ENCODE results near the gene CFAP299. TPM values are rescaled to one million over a fixed set of nuclear protein-coding genes. Genes with fewer than 3 reads are reported as not detected.

The CFAP299 gene
- total and polyA plus RNA-seq, 4 donors = 3.0 to 9.0 (median 4.6) TPM

DNA sequence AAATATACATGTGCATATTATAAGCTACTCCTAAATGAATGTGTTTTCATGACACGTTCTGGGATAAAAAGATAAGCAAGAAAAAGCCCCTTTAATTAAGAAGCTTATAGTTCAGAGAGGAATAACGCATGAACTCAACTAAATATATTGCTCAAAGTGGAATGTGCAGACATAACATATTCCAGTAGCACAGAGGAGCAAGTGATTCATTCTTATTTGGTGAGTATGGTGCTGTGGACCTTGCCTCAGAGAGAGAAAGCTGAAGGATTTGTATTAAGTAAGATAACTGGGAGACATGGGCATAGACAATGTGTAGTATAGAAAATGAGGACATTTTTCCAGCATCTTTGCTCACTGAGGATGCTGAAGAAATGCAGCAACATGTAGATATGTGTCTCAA is 76.8 kb downstream of the CFAP299 start:
- H3K36me3 ChIP-seq (ENCODE audit: control insufficient read depth, insufficient read depth, low read length) = no peaks in the 10 kb centered on the region
- no peaks in the 10 kb centered on the region for H3K27me3 ChIP-seq (ENCODE audit: control insufficient read depth, insufficient read depth, low read length)
- no peak overlapping the region for H3K4me3 ChIP-seq (ENCODE audit: low read depth, low read length)
- no peak for DNase-seq (ENCODE audit: low read depth in 4 of 6, low spot score in 6 of 6)
- WGBS (ENCODE audit: insufficient coverage) = no CpG with 5 or more reads among the region's 2 CpGs
- H3K9me3 ChIP-seq (ENCODE audit: control insufficient read depth, insufficient read depth, low read length) = no peaks in the 10 kb centered on the region
- no peaks in the 10 kb centered on the region for H3K4me1 ChIP-seq (ENCODE audit: control insufficient read depth, insufficient read depth, low read length)
- no peak overlapping the region for H3K27ac ChIP-seq (ENCODE audit: low read depth, low read length)

DNA sequence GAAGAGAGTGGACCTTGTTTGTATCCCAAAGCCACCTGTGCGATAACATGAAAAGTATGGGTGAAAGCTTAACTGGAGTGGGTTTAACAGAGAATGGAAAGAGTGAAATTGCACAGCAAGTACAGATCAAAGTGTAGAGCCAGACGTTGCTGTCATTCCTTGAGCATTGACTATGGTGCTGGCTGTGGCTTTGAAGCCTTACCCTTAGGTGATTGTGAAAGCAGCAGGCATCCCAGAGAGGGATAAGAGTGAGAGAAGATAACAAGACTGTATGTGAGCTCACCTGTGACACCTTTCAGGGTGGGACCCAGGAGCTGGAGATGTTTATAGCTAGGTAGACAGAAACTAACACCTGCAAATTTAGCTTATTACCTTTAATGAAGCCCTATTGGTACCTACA is 77.6 kb downstream of the CFAP299 start:
- H3K27ac ChIP-seq (ENCODE audit: low read depth, low read length) = no peak overlapping the region
- H3K27me3 ChIP-seq (ENCODE audit: control insufficient read depth, insufficient read depth, low read length) = no peaks in the 10 kb centered on the region
- no peaks in the 10 kb centered on the region for H3K4me1 ChIP-seq (ENCODE audit: control insufficient read depth, insufficient read depth, low read length)
- no peak overlapping the region for H3K4me3 ChIP-seq (ENCODE audit: low read depth, low read length)
- no peaks in the 10 kb centered on the region for H3K9me3 ChIP-seq (ENCODE audit: control insufficient read depth, insufficient read depth, low read length)
- no peaks in the 10 kb centered on the region for H3K36me3 ChIP-seq (ENCODE audit: control insufficient read depth, insufficient read depth, low read length)
- 39% methylated on average over 2 of the region's 2 CpGs for WGBS (ENCODE audit: insufficient coverage)
- DNase-seq (ENCODE audit: low read depth in 4 of 6, low spot score in 6 of 6) = no peak

DNA sequence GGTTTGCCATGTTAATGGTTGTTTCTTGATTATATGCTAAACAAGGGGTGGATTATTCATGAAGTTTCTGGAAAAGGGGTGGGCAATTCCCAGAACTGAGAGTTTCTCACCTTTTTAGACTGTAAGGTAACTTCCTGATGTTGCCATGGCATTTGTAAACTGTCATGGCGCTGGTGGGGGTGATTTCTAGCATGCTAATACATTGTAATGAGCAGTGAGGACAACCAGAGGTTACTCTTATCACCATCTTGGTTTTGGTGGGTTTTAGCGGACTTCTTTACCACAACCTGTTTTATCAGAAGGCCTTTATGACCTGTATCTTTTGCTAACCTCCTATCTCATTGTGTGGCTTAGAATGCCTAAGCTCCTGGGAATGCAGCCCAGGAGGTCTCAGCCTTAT is 81.5 kb downstream of the CFAP299 start:
- H3K4me3 ChIP-seq (ENCODE audit: low read depth, low read length) = no peak overlapping the region

DNA sequence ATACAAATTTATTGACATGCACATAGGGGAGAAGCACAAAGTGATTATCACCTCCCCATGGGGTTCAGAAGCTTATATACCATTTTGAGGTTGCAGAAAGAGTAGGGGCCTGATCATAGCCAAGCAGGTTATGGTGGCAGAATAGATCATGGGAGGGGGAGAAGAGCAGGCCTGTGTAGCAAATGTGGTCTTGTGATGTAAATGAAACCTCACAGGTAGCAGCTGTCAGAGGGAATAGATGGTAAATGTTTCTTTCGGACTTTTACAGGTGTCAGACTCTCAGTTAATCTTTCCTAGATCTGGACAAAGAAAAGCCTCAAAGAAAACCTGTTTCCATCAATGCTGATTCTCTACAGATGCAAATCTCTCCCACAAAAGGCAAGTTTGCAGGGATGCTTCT is 84.4 kb downstream of the CFAP299 start:
- Histone ChIP-seq H3K4me1 (ENCODE audit: control insufficient read depth, insufficient read depth, low read length) (no peaks in the 10 kb centered on the region), H3K27ac (ENCODE audit: low read depth, low read length) (no peak overlapping the region), H3K9me3 (ENCODE audit: control insufficient read depth, insufficient read depth, low read length) (no peaks in the 10 kb centered on the region), H3K36me3 (ENCODE audit: control insufficient read depth, insufficient read depth, low read length) (no peaks in the 10 kb centered on the region), H3K4me3 (ENCODE audit: low read depth, low read length) (no peak overlapping the region), H3K27me3 (ENCODE audit: control insufficient read depth, insufficient read depth, low read length) (no peaks in the 10 kb centered on the region)
- no peak for DNase-seq (ENCODE audit: low read depth in 4 of 6, low spot score in 6 of 6)
- no CpG with 5 or more reads among the region's 1 CpG for WGBS (ENCODE audit: insufficient coverage)

More for the DNA sequence above, 81.5 kb downstream of the CFAP299 start:
- WGBS (ENCODE audit: insufficient coverage) = 100% methylated on average over 1 of the region's 2 CpGs
- no peaks in the 10 kb centered on the region for H3K36me3 ChIP-seq (ENCODE audit: control insufficient read depth, insufficient read depth, low read length)
- no peaks in the 10 kb centered on the region for H3K4me1 ChIP-seq (ENCODE audit: control insufficient read depth, insufficient read depth, low read length)
- H3K9me3 ChIP-seq (ENCODE audit: control insufficient read depth, insufficient read depth, low read length) = no peaks in the 10 kb centered on the region
- H3K27ac ChIP-seq (ENCODE audit: low read depth, low read length) = no peak overlapping the region
- no peaks in the 10 kb centered on the region for H3K27me3 ChIP-seq (ENCODE audit: control insufficient read depth, insufficient read depth, low read length)
- DNase-seq (ENCODE audit: low read depth in 4 of 6, low spot score in 6 of 6) = no peak

DNA sequence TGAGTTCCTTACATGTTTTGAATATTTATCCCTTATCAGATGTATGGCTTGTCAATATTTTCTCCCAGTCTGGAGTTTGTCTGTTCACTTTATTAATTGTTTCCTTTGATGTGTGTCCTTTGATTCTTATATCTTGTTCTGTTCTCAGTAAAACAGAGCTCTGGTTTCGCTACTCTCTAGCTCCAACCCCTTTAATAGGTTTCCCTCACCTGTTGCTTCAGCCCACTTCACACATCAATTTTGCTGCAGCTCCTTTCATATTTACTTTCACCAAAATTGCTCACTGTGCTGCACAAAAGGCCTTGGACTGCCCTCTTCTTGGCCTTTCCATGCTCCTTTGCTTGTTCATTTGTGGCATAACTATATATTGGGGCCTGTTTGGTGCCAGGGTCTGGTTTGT is 85.1 kb downstream of the CFAP299 start:
- H3K36me3 ChIP-seq (ENCODE audit: control insufficient read depth, insufficient read depth, low read length) = no peaks in the 10 kb centered on the region
- WGBS (ENCODE audit: insufficient coverage) = 100% methylated on average over 1 of the region's 1 CpG
- no peaks in the 10 kb centered on the region for H3K9me3 ChIP-seq (ENCODE audit: control insufficient read depth, insufficient read depth, low read length)
- no peaks in the 10 kb centered on the region for H3K4me1 ChIP-seq (ENCODE audit: control insufficient read depth, insufficient read depth, low read length)
- DNase-seq (ENCODE audit: low read depth in 4 of 6, low spot score in 6 of 6) = no peak
- no peaks in the 10 kb centered on the region for H3K27me3 ChIP-seq (ENCODE audit: control insufficient read depth, insufficient read depth, low read length)
- no peak overlapping the region for H3K4me3 ChIP-seq (ENCODE audit: low read depth, low read length)
- no peak overlapping the region for H3K27ac ChIP-seq (ENCODE audit: low read depth, low read length)

DNA sequence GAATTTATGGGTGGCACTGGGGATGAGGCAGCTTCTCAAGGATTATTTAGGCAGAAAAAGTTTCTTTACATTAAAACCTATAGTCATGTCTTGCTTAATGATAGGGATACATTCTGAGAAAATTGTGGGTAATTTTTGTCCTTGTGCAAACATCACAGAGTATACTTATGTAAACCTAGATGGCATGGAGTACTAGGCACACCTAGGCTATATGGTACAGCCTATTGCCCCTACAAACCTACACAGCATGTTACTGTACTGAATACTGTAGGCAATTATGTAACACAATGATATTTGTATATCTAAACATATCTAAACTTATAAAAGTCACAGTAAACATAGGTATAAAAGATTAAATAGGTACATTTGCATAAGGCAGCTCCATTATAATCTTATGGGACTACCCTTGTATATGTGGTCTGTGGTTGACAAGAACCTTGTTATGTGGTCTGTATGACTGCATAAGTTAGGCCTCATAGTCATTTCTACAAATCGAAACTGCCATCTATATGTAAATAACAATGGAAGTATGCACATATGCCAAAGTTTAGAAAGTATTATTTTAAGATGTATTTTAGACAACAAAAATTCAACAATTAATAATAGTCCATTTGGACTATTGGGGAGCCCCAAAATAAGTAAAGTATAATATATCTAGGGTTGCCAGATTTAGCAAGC is 87.3 kb downstream of the CFAP299 start:
- no CpG with 5 or more reads among the region's 1 CpG for WGBS (ENCODE audit: insufficient coverage)
- DNase-seq (ENCODE audit: low read depth in 4 of 6, low spot score in 6 of 6) = no peak
- no peaks in the 10 kb centered on the region for H3K27me3 ChIP-seq (ENCODE audit: control insufficient read depth, insufficient read depth, low read length)
- no peaks in the 10 kb centered on the region for H3K9me3 ChIP-seq (ENCODE audit: control insufficient read depth, insufficient read depth, low read length)
- no peak overlapping the region for H3K4me3 ChIP-seq (ENCODE audit: low read depth, low read length)
- no peaks in the 10 kb centered on the region for H3K4me1 ChIP-seq (ENCODE audit: control insufficient read depth, insufficient read depth, low read length)
- H3K36me3 ChIP-seq (ENCODE audit: control insufficient read depth, insufficient read depth, low read length) = no peaks in the 10 kb centered on the region
- H3K27ac ChIP-seq (ENCODE audit: low read depth, low read length) = no peak overlapping the region

DNA sequence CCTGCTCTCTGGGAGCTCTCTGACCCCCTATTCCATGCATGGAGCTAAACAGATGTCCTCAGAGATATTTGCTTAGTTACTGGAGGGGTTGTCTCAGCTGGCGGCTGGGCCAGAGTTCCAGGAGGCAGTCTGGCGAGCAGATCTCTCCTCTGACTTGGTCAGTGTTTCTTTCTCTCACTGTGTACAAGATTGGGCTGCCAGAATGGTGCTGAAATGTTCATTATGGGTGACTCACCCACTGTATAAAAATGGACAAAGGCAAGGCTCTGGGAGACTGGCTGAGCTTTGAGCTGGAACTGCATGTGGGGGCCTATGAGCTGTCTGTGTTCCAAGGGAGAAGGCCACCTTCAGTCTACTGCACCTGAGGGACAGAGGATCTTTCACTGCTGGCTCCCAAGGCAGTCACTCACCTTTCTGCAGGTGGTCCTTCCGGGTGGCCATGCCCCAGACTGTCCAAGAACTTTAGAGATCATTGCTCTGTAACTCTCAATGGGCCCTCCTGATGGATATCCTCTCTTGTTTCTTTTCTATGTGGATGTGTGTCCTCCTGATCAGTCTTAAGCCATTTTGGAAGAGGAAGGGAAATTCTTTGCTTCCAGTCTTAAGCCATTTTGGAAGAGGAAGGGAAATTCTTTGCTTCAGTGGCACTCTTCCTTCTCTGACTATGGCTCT is 88.2 kb downstream of the CFAP299 start:
- no peak overlapping the region for H3K27ac ChIP-seq (ENCODE audit: low read depth, low read length)
- H3K4me1 ChIP-seq (ENCODE audit: control insufficient read depth, insufficient read depth, low read length) = no peaks in the 10 kb centered on the region
- 92% methylated on average over 3 of the region's 3 CpGs for WGBS (ENCODE audit: insufficient coverage)
- no peak overlapping the region for H3K4me3 ChIP-seq (ENCODE audit: low read depth, low read length)
- H3K36me3 ChIP-seq (ENCODE audit: control insufficient read depth, insufficient read depth, low read length) = no peaks in the 10 kb centered on the region
- H3K27me3 ChIP-seq (ENCODE audit: control insufficient read depth, insufficient read depth, low read length) = no peaks in the 10 kb centered on the region
- H3K9me3 ChIP-seq (ENCODE audit: control insufficient read depth, insufficient read depth, low read length) = no peaks in the 10 kb centered on the region
- DNase-seq (ENCODE audit: low read depth in 4 of 6, low spot score in 6 of 6) = no peak

DNA sequence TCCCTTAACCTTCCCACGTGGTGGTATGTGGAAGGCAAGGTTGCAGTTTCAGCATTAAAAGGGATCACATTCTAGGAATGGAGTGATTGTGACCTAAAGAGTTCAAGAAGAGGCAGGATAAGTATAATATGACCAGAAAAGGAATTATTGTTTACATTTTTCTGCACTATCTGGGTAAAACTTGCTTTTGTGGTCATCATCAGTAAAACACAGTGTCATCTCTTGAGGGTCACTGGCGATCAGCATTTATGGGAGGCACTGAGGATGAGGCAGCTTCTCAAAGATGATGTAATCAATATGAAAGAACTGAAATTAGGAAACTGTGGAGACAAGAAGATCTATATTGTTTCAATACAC is 88.7 kb downstream of the CFAP299 start:
- no peak for DNase-seq (ENCODE audit: low read depth in 4 of 6, low spot score in 6 of 6)
- Histone ChIP-seq H3K9me3 (ENCODE audit: control insufficient read depth, insufficient read depth, low read length) (no peaks in the 10 kb centered on the region), H3K27me3 (ENCODE audit: control insufficient read depth, insufficient read depth, low read length) (no peaks in the 10 kb centered on the region), H3K4me3 (ENCODE audit: low read depth, low read length) (no peak overlapping the region), H3K27ac (ENCODE audit: low read depth, low read length) (no peak overlapping the region), H3K36me3 (ENCODE audit: control insufficient read depth, insufficient read depth, low read length) (no peaks in the 10 kb centered on the region), H3K4me1 (ENCODE audit: control insufficient read depth, insufficient read depth, low read length) (no peaks in the 10 kb centered on the region)
- WGBS (ENCODE audit: insufficient coverage) = no CpG with 5 or more reads among the region's 2 CpGs

DNA sequence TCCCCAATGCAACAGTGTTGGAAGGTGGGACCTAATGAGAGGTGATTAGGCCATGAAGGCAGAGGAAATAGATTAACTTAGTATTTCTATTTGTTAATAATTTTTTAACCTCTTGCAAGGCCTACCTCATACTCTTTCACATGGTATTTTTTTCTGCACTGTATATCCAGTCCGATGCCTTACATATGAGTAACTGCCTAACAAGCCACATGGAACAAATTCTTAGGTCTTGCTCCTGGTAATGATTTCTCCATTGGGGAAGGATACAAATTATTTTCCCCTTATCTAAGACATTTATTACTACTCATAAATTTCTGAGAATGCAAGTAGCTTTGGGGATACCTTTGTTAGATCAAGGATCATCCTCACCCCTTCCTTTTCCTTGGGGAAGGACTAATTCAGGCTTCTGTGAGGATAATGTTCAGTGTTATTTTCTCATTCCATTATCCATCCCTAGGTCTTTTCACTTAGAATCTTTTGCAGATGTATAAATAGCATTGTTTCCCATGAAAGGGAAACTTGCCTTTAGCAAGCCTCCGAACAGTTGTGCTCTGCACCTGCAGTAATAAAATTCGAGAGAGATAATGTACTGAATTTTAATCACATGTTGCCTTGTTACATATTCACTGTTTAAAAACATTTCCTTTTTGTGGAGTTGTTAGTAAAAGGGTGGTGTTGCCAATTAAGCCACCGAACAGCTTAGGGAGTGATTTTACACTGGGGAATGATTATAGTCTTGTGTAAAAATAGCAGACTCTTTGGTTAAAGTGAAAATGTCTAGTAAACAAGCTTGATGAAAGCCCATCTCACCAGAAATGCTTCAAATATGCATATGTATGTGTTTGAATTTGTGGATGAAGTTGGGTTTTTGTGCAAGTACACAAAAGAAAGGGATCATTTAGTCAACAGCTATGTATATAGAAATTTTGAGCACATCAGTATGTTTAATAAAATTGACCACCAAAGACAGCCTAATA is 89.9 kb downstream of the CFAP299 start:
- no CpG with 5 or more reads among the region's 4 CpGs for WGBS (ENCODE audit: insufficient coverage)
- peak; percentile 8 to 85 (median 14) for DNase-seq (ENCODE audit: low read depth in 4 of 6, low spot score in 6 of 6)
- Histone ChIP-seq H3K27ac (ENCODE audit: low read depth, low read length) (no peak overlapping the region), H3K36me3 (ENCODE audit: control insufficient read depth, insufficient read depth, low read length) (no peaks in the 10 kb centered on the region), H3K4me3 (ENCODE audit: low read depth, low read length) (no peak overlapping the region), H3K27me3 (ENCODE audit: control insufficient read depth, insufficient read depth, low read length) (no peaks in the 10 kb centered on the region), H3K4me1 (ENCODE audit: control insufficient read depth, insufficient read depth, low read length) (no peaks in the 10 kb centered on the region), H3K9me3 (ENCODE audit: control insufficient read depth, insufficient read depth, low read length) (no peaks in the 10 kb centered on the region)
